ENCODE measurements around the gene ACAP3.

ACAP3 gene

DNA sequence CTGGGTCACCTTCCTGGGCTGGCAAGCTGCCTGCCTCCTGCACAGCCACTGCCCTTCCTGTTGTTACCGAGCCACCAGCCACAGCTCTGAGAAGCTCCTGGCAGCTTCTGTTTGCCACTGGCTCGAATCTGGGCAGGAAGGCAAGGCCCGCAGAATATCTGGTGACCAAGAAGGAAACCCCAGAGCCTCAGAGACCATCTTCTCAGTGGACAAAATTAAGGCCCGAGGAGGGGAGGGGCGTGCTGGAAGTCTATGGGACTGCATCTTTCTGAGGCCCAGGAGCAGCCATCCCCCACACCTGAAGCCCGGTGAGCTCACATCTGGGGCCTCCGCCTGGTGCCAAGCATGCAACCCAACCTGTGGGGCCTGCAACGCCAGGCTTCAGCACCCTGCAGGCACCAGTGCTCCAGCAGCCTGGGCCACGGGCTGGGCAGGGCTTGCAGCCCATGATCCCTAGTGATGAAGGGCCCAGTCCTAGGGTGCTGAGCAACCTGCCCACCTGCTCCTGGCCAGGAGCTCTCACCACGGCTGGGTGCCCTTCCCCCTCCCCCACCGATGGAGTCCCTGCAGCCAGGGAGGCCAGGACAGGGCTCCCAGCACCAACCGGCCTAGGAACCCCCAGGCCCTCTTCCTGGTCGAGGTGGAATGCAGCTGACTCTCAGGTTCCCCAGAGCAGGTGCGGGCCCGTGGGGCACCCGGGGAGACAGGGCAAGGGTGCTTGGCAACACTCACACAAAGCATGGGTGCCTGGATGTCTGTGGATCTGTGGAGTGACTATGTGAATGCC is 17.8 kb upstream of the ACAP3 start:
- DNase-seq (ENCODE audit: extremely low read depth, low read depth): no peak
- H3K4me3 ChIP-seq (replicated peaks; ENCODE audit: low read depth, low read length): peak overlapping the region; percentile 89
- TF ChIP-seq, protein P1, sequence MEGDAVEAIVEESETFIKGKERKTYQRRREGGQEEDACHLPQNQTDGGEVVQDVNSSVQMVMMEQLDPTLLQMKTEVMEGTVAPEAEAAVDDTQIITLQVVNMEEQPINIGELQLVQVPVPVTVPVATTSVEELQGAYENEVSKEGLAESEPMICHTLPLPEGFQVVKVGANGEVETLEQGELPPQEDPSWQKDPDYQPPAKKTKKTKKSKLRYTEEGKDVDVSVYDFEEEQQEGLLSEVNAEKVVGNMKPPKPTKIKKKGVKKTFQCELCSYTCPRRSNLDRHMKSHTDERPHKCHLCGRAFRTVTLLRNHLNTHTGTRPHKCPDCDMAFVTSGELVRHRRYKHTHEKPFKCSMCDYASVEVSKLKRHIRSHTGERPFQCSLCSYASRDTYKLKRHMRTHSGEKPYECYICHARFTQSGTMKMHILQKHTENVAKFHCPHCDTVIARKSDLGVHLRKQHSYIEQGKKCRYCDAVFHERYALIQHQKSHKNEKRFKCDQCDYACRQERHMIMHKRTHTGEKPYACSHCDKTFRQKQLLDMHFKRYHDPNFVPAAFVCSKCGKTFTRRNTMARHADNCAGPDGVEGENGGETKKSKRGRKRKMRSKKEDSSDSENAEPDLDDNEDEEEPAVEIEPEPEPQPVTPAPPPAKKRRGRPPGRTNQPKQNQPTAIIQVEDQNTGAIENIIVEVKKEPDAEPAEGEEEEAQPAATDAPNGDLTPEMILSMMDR (IDR thresholded peaks at IDR 0.05; ENCODE audit: low read depth, low read length, missing control alignments): no peak

DNA sequence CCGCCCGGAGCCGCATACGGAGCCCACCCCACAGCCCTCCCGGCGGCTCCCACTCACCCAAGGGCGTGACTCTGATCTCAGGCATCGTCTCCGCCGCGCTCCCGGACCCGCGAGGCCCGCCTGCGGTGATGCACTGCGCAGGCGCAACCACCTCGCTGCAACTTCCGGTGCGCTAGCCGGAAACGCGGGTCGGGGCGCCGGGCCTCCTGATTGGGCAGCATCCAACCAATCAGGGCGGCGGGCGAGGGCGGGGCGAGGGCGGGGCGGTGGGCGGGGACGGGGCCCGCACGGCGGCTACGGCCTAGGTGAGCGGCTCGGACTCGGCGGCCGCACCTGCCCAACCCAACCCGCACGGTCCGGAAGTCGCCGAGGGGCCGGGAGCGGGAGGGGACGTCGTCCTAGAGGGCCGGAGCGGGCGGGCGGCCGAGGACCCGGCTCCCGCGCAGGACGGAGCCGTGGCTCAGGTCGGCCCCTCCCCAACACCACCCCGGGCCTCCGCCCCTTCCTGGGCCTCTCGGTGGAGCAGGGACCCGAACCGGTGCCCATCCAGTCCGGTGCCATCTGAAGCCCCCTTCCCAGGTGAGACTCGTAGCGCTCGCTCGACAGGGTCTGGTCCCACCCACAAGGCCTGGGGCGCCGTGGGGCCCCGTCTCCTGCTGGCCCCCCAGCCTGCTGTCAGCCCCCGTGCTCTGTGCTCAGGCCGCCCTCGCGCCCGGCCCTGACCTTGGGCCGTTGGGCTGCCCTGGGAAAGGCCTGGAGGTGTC is 17.0 kb upstream of the ACAP3 start, which contains the start of the genes CPTP and INTS11:
Gene CPTP, plus strand, starts transcription at position 279 of the 764 bp plus-strand sequence. CDS start 2,109 bp downstream, outside the sequence.
Gene INTS11, minus strand, starts transcription at position 137 of the 764 bp plus-strand sequence. Its CDS starts 52 bp downstream, at position 85.
- peak; percentile 57 for DNase-seq (ENCODE audit: extremely low read depth, low read depth)
- TF ChIP-seq, protein P1 (IDR thresholded peaks at IDR 0.05; ENCODE audit: low read depth, low read length, missing control alignments): no peak
- peak within 1 kb of the TSS; percentile 89 for H3K4me3 ChIP-seq (replicated peaks; ENCODE audit: low read depth, low read length)

DNA sequence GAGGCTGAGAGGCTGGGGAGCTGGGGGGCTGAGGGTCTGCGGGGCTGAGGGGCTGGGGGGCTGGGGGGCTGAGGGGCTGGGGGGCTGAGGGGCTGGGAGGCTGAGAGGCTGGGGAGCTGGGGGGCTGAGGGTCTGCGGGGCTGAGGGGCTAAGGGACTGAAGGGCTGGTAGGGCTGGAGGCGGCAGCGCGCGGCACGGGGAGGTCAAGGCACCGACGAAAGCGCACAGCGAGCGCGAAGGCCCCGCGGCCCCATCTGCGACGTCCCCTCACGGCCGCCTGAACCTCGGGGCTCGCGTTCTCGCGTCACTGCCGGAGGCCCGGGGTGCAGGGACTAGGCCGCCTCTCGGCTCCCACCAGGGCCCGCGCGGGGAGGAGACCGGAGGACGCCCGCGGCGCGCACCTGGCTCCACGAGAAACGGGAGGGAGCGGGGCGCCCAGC is 16.4 kb upstream of the ACAP3 start:
- TF ChIP-seq, protein P1 (IDR thresholded peaks at IDR 0.05; ENCODE audit: low read depth, low read length, missing control alignments): no peak
- H3K4me3 ChIP-seq (replicated peaks; ENCODE audit: low read depth, low read length): peak overlapping the region; percentile 89
- no peak for DNase-seq (ENCODE audit: extremely low read depth, low read depth)

DNA sequence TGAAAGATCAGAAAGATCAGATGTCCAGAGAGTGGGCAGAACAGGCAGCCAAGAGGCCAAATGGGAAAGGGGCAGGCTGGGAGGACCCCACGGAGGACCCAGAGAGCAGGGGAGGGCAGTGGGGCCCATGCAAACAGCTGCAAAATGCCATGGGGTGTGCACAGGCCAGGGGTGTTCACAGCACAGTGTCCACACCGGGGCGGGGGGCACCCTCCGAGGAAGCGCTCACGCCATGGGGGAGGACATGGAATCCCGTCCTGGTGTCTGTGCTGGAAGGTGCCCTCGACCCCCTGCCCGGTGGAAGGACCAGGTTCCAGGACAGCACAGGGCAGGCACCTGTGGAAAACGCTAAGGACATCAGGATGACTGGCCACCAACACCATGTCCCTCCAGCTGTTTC is 15.2 kb upstream of the ACAP3 start:
- no peak for DNase-seq (ENCODE audit: extremely low read depth, low read depth)
- H3K4me3 ChIP-seq (replicated peaks; ENCODE audit: low read depth, low read length): peak overlapping the region; percentile 37
- TF ChIP-seq, protein P1 (IDR thresholded peaks at IDR 0.05; ENCODE audit: low read depth, low read length, missing control alignments): no peak

DNA sequence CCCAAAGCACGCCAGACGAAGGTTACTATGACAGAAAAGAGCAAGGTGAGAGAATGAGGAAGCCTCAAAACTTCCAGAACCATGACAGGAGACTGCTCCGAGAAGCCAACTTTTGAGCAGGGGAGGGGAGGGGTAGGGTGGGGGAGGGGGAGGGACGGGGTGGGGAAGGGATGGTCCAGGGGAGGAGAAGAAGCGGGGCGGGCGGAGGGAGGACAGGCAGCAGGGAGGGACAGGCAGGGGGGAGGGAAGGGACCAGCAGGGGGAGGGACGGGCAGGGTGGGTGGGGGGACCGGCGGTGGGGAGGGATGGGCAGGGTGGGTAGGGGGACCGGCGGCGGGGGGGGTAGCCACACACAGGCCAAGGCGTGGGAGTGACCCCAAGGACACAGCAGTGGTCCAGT is 14.7 kb upstream of the ACAP3 start:
- TF ChIP-seq, protein P1 (IDR thresholded peaks at IDR 0.05; ENCODE audit: low read depth, low read length, missing control alignments): no peak
- no peak overlapping the region; the same call in 1 of the 2 replicates for H3K4me3 ChIP-seq (replicated peaks; ENCODE audit: low read depth, low read length)
- DNase-seq (ENCODE audit: extremely low read depth, low read depth): no peak

DNA sequence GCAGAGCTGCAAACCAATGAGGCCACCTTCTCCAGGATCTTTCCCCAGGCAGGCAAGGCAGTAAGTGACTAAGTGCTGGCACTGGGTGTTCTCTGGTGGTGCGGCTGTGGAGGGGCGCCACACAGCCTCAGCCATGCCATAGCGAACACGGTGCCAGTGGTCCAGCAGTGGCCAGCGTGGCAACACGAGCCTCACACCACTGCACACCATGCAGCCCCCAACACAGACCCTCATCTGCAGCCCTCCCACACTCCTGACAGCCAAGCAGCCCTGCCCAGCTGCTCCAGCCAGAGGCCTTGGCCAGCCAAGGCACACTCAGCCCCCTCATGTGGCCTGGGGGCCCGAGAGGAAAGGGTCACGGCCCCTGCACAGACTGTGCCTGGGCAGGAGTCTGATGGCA is 13.7 kb upstream of the ACAP3 start:
- TF ChIP-seq, protein P1 (IDR thresholded peaks at IDR 0.05; ENCODE audit: low read depth, low read length, missing control alignments): no peak
- DNase-seq (ENCODE audit: extremely low read depth, low read depth): no peak
- H3K4me3 ChIP-seq (replicated peaks; ENCODE audit: low read depth, low read length): no peak overlapping the region
